ENCODE measurements around the gene HAPLN1.

DNA sequence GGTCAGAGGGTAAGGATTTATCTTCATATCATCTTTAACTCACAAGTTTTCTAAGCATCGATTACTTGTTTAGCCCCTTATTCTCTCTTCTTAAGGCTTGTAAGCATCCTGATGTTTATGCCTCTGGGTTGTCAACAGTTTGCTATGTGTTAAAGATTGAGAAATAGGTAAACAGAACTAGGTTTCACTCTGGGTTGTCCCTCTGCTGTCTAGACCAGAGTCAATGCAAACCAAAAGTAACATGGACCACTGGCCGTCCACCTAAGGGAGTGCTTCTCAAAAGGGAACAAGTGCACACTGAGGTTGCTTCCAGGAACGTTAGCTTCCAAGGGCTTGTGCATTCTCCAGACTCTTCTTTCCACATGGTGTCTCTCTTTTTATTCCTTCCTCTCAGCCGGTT, 39.9 kb upstream of the HAPLN1 start:
- TF ChIP-seq, protein P1, sequence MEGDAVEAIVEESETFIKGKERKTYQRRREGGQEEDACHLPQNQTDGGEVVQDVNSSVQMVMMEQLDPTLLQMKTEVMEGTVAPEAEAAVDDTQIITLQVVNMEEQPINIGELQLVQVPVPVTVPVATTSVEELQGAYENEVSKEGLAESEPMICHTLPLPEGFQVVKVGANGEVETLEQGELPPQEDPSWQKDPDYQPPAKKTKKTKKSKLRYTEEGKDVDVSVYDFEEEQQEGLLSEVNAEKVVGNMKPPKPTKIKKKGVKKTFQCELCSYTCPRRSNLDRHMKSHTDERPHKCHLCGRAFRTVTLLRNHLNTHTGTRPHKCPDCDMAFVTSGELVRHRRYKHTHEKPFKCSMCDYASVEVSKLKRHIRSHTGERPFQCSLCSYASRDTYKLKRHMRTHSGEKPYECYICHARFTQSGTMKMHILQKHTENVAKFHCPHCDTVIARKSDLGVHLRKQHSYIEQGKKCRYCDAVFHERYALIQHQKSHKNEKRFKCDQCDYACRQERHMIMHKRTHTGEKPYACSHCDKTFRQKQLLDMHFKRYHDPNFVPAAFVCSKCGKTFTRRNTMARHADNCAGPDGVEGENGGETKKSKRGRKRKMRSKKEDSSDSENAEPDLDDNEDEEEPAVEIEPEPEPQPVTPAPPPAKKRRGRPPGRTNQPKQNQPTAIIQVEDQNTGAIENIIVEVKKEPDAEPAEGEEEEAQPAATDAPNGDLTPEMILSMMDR (conservative IDR thresholded peaks at IDR 0.05 in 1 of 2, IDR thresholded peaks at IDR 0.05 in 1 of 2; ENCODE audit: extremely low read depth in 1 of 2, insufficient read depth in 1 of 2, low read depth in 1 of 2, low read length in 2 of 2) = no peak
- no peak for TF ChIP-seq EZH2 (IDR thresholded peaks at IDR 0.05; ENCODE audit: borderline replicate concordance, low read length)

Data from mammary epithelial cell (primary cell).